Measurements from ENCODE around the gene NOX4.

NOX4 gene

GRCh38 chr11:89457190-89457589 lies 34.0 kb downstream of the NOX4 start:
- no peak overlapping the region for H3K27ac ChIP-seq (replicated peaks; ENCODE audit: low read length)
- H3K27me3 ChIP-seq (ENCODE audit: control insufficient read depth in 3 of 3, insufficient read depth in 3 of 3, low read depth in 1 of 3, low read length in 3 of 3): no peaks in the 10 kb centered on the region
- H3K9ac ChIP-seq (ENCODE audit: low read depth, low read length, poor library complexity): no peak overlapping the region
- no peak for DNase-seq (ENCODE audit: low spot score)
- H3K18ac ChIP-seq (ENCODE audit: low read length): peak overlapping the region; percentile 85
- H2BK12ac ChIP-seq (ENCODE audit: low read length): peak overlapping the region; percentile 7
- peak overlapping the region; percentile 89 for H4K8ac ChIP-seq (ENCODE audit: low read depth, low read length)
- no peak overlapping the region for H2BK120ac ChIP-seq (ENCODE audit: low read depth, low read length)
- H2AFZ ChIP-seq (ENCODE audit: low read length): no peak overlapping the region
- no peak overlapping the region for H3K23ac ChIP-seq (ENCODE audit: low read depth, low read length, poor library complexity)
- H3K14ac ChIP-seq (ENCODE audit: low read length): peak overlapping the region; percentile 97
- no peaks in the 10 kb centered on the region for H3K36me3 ChIP-seq (replicated peaks in 1 of 2; ENCODE audit: control insufficient read depth in 2 of 2, insufficient read depth in 2 of 2, low read length in 2 of 2)
- H4K91ac ChIP-seq (ENCODE audit: low read depth, low read length, poor library complexity): no peak overlapping the region
- WGBS, 2 donors (ENCODE audit: extremely low coverage in 2 of 2, insufficient read length in 2 of 2, insufficient replicate concordance in 1 of 2): no CpG with 5 or more reads among the region's 4 CpGs
- no peak overlapping the region for H2AK5ac ChIP-seq (ENCODE audit: low read depth, low read length)
- H3K4ac ChIP-seq (ENCODE audit: low read length): no peak overlapping the region
- no peak overlapping the region for H2BK15ac ChIP-seq (ENCODE audit: low read length)
- no peak overlapping the region for H2BK5ac ChIP-seq (ENCODE audit: low read length)
- no peaks in the 10 kb centered on the region for H3K4me1 ChIP-seq (ENCODE audit: control insufficient read depth in 2 of 2, insufficient read depth in 1 of 2, low read depth in 1 of 2, low read length in 2 of 2)
- no peaks in the 10 kb centered on the region for H3K79me1 ChIP-seq (ENCODE audit: low read depth, low read length)
- no peaks in the 10 kb centered on the region for H3K9me3 ChIP-seq (replicated peaks in 1 of 2; ENCODE audit: control insufficient read depth in 2 of 2, insufficient read depth in 1 of 2, low read depth in 1 of 2, low read length in 2 of 2)
- no peak overlapping the region for H3K4me2 ChIP-seq (ENCODE audit: insufficient read depth, low read length, poor library complexity, severe bottlenecking)
- peak overlapping the region in 1 of 2 donors; percentile 37 for H3K4me3 ChIP-seq (ENCODE audit: low read length in 2 of 2)

DNA sequence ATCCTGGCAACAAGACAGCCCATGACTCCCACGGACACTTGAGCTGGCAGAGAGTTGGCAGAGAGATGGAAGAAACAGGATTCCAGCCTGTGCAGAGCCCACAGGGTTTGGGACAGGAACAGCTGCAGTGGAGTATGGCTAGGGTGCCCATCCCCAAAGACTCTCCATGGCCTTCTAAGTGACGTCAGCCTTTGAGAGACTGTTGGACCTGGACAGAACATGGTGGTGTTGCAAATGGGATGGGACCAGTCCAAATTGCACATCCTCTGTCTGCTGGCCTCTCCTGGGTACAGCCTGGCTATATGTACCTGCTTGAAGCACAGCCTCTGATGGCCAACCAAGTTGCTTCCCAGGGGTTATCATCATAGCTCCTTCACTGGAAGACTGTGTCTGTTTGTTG lies 34.5 kb downstream of the NOX4 start:
- no peak overlapping the region for H2BK12ac ChIP-seq (ENCODE audit: low read length)
- no peak overlapping the region for H2AFZ ChIP-seq (ENCODE audit: low read length)
- no peak overlapping the region for H2BK15ac ChIP-seq (ENCODE audit: low read length)
- H3K4ac ChIP-seq (ENCODE audit: low read length): no peak overlapping the region
- H3K4me2 ChIP-seq (ENCODE audit: insufficient read depth, low read length, poor library complexity, severe bottlenecking): no peak overlapping the region
- no peak overlapping the region for H3K9ac ChIP-seq (ENCODE audit: low read depth, low read length, poor library complexity)
- H4K91ac ChIP-seq (ENCODE audit: low read depth, low read length, poor library complexity): no peak overlapping the region
- no peak for DNase-seq (ENCODE audit: low spot score)
- peaks cover 0 to 1% of the 10 kb centered on the region in 2 donors for H3K4me1 ChIP-seq (ENCODE audit: control insufficient read depth in 2 of 2, insufficient read depth in 1 of 2, low read depth in 1 of 2, low read length in 2 of 2)
- no peak overlapping the region for H2BK120ac ChIP-seq (ENCODE audit: low read depth, low read length)
- H3K14ac ChIP-seq (ENCODE audit: low read length): no peak overlapping the region
- no peaks in the 10 kb centered on the region for H3K36me3 ChIP-seq (replicated peaks in 1 of 2; ENCODE audit: control insufficient read depth in 2 of 2, insufficient read depth in 2 of 2, low read length in 2 of 2)
- H3K9me3 ChIP-seq (replicated peaks in 1 of 2; ENCODE audit: control insufficient read depth in 2 of 2, insufficient read depth in 1 of 2, low read depth in 1 of 2, low read length in 2 of 2): no peaks in the 10 kb centered on the region
- peak overlapping the region; percentile 85 for H3K18ac ChIP-seq (ENCODE audit: low read length)
- no peak overlapping the region for H3K4me3 ChIP-seq (ENCODE audit: low read length in 2 of 2)
- H4K8ac ChIP-seq (ENCODE audit: low read depth, low read length): no peak overlapping the region
- H2BK5ac ChIP-seq (ENCODE audit: low read length): no peak overlapping the region
- no peaks in the 10 kb centered on the region for H3K79me1 ChIP-seq (ENCODE audit: low read depth, low read length)
- no peak overlapping the region for H3K27ac ChIP-seq (replicated peaks; ENCODE audit: low read length)
- WGBS, 2 donors (ENCODE audit: extremely low coverage in 2 of 2, insufficient read length in 2 of 2, insufficient replicate concordance in 1 of 2): no CpG with 5 or more reads among the region's 2 CpGs
- no peaks in the 10 kb centered on the region for H3K27me3 ChIP-seq (ENCODE audit: control insufficient read depth in 3 of 3, insufficient read depth in 3 of 3, low read depth in 1 of 3, low read length in 3 of 3)
- H3K23ac ChIP-seq (ENCODE audit: low read depth, low read length, poor library complexity): no peak overlapping the region
- H2AK5ac ChIP-seq (ENCODE audit: low read depth, low read length): no peak overlapping the region

- H3K4ac ChIP-seq (ENCODE audit: low read length): no peak overlapping the region
- no peak overlapping the region for H3K4me3 ChIP-seq (ENCODE audit: low read length in 2 of 2)
- H3K9me3 ChIP-seq (replicated peaks in 1 of 2; ENCODE audit: control insufficient read depth in 2 of 2, insufficient read depth in 1 of 2, low read depth in 1 of 2, low read length in 2 of 2): no peaks in the 10 kb centered on the region
- H2AFZ ChIP-seq (ENCODE audit: low read length): no peak overlapping the region
- no peak overlapping the region for H3K9ac ChIP-seq (ENCODE audit: low read depth, low read length, poor library complexity)
- no peaks in the 10 kb centered on the region for H3K27me3 ChIP-seq (ENCODE audit: control insufficient read depth in 3 of 3, insufficient read depth in 3 of 3, low read depth in 1 of 3, low read length in 3 of 3)
- H2BK5ac ChIP-seq (ENCODE audit: low read length): no peak overlapping the region
- H4K8ac ChIP-seq (ENCODE audit: low read depth, low read length): no peak overlapping the region
- H3K27ac ChIP-seq (replicated peaks; ENCODE audit: low read length): no peak overlapping the region
- H3K4me1 ChIP-seq (ENCODE audit: control insufficient read depth in 2 of 2, insufficient read depth in 1 of 2, low read depth in 1 of 2, low read length in 2 of 2): peaks cover 0 to 2% of the 10 kb centered on the region in 2 donors
- H3K36me3 ChIP-seq (replicated peaks in 1 of 2; ENCODE audit: control insufficient read depth in 2 of 2, insufficient read depth in 2 of 2, low read length in 2 of 2): no peaks in the 10 kb centered on the region
- H2BK12ac ChIP-seq (ENCODE audit: low read length): no peak overlapping the region
- H2AK5ac ChIP-seq (ENCODE audit: low read depth, low read length): no peak overlapping the region
- no peak overlapping the region for H3K14ac ChIP-seq (ENCODE audit: low read length)
- H3K4me2 ChIP-seq (ENCODE audit: insufficient read depth, low read length, poor library complexity, severe bottlenecking): no peak overlapping the region
- H2BK120ac ChIP-seq (ENCODE audit: low read depth, low read length): no peak overlapping the region
- H3K23ac ChIP-seq (ENCODE audit: low read depth, low read length, poor library complexity): no peak overlapping the region
- no CpG with 5 or more reads among the region's 3 CpGs for WGBS, 2 donors (ENCODE audit: extremely low coverage in 2 of 2, insufficient read length in 2 of 2, insufficient replicate concordance in 1 of 2)
- no peak overlapping the region for H2BK15ac ChIP-seq (ENCODE audit: low read length)
- H4K91ac ChIP-seq (ENCODE audit: low read depth, low read length, poor library complexity): no peak overlapping the region
- H3K18ac ChIP-seq (ENCODE audit: low read length): no peak overlapping the region
- no peaks in the 10 kb centered on the region for H3K79me1 ChIP-seq (ENCODE audit: low read depth, low read length)
- DNase-seq (ENCODE audit: low spot score): no peak
These were observed 38.4 kb downstream of the NOX4 start for GRCh38 chr11:89452780-89453179.

GRCh38 chr11:89447845-89448244 lies 43.3 kb downstream of the NOX4 start:
- Histone ChIP-seq H3K4me3 (ENCODE audit: low read length in 2 of 2) (no peak overlapping the region), H4K8ac (ENCODE audit: low read depth, low read length) (no peak overlapping the region), H2BK12ac (ENCODE audit: low read length) (no peak overlapping the region), H3K27me3 (ENCODE audit: control insufficient read depth in 3 of 3, insufficient read depth in 3 of 3, low read depth in 1 of 3, low read length in 3 of 3) (no peaks in the 10 kb centered on the region), H2AFZ (ENCODE audit: low read length) (no peak overlapping the region), H3K36me3 (replicated peaks in 1 of 2; ENCODE audit: control insufficient read depth in 2 of 2, insufficient read depth in 2 of 2, low read length in 2 of 2) (no peaks in the 10 kb centered on the region), H3K79me1 (ENCODE audit: low read depth, low read length) (no peaks in the 10 kb centered on the region), H2AK5ac (ENCODE audit: low read depth, low read length) (no peak overlapping the region), H2BK15ac (ENCODE audit: low read length) (no peak overlapping the region), H3K9ac (ENCODE audit: low read depth, low read length, poor library complexity) (no peak overlapping the region), H3K18ac (ENCODE audit: low read length) (no peak overlapping the region), H3K4ac (ENCODE audit: low read length) (no peak overlapping the region), H2BK120ac (ENCODE audit: low read depth, low read length) (no peak overlapping the region), H3K27ac (replicated peaks; ENCODE audit: low read length) (no peak overlapping the region), H3K23ac (ENCODE audit: low read depth, low read length, poor library complexity) (no peak overlapping the region), H4K91ac (ENCODE audit: low read depth, low read length, poor library complexity) (no peak overlapping the region), H3K4me2 (ENCODE audit: insufficient read depth, low read length, poor library complexity, severe bottlenecking) (no peak overlapping the region), H3K9me3 (replicated peaks in 1 of 2; ENCODE audit: control insufficient read depth in 2 of 2, insufficient read depth in 1 of 2, low read depth in 1 of 2, low read length in 2 of 2) (peaks cover 0 to 5% of the 10 kb centered on the region in 2 donors), H2BK5ac (ENCODE audit: low read length) (no peak overlapping the region), H3K4me1 (ENCODE audit: control insufficient read depth in 2 of 2, insufficient read depth in 1 of 2, low read depth in 1 of 2, low read length in 2 of 2) (peaks cover 8 to 12% of the 10 kb centered on the region in 2 donors), H3K14ac (ENCODE audit: low read length) (no peak overlapping the region)
- DNase-seq (ENCODE audit: low spot score): no peak
